Breast epithelium (tissue), 3 donors: Measurements from ENCODE around the gene SLC9A8.

Experiments
- CTCF ChIP-seq, 3 donors: fragments of 450-650 bp; IDR thresholded peaks; one replicate each; pipeline ENCODE4 v1.5.1; 2016 to 2017; ENCODE audit warnings: antibody characterized with exemption in 3 of 3, mild to moderate bottlenecking in 3 of 3, moderate library complexity in 3 of 3
- POLR2A ChIP-seq: fragments of 450-650 bp; IDR thresholded peaks from one replicate; pipeline ENCODE4 v1.6.1; 2016; ENCODE audit warnings: antibody characterized with exemption, mild to moderate bottlenecking, moderate library complexity

DNA sequence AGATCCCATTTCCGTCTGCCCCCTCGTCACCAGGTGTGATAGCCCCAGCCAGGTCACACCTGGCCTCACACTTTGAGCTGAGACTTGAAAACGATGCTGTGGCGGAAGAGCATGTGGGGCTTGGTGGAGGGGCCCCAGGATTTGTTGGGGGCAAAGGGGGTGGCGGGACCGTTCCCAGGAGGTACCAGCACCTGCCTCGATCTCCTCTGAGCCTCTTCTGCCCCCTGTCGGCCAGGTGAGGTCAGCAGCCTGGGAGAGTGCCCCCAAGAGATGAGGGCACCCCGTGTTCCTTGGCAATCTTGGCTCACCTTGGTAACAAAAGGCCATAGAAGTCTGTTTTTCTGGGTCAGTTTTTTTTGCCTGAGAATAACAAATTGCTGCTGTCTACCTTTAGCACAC is 77.3 kb downstream of the SLC9A8 start:
- TF ChIP-seq CTCF (IDR thresholded peaks at IDR 0.05) (peak in 2 of 3 donors; percentile 15 to 42), POLR2A (no peak)
